GM21447 (cell line): ENCODE results near the gene MGMT.

Experiments
- ATAC-seq: cut with Tn5 transposase; IDR thresholded peaks from one replicate; pipeline ENCODE4 v1.9.1; 2021; ENCODE audit not compliant: unreplicated experiment

The MGMT gene

GRCh38 chr10:129768437-129769355 is 301.7 kb downstream of the MGMT start:
- no peak for ATAC-seq

- ATAC-seq = no peak
These were observed 302.5 kb downstream of the MGMT start for GRCh38 chr10:129769381-129770116.

DNA sequence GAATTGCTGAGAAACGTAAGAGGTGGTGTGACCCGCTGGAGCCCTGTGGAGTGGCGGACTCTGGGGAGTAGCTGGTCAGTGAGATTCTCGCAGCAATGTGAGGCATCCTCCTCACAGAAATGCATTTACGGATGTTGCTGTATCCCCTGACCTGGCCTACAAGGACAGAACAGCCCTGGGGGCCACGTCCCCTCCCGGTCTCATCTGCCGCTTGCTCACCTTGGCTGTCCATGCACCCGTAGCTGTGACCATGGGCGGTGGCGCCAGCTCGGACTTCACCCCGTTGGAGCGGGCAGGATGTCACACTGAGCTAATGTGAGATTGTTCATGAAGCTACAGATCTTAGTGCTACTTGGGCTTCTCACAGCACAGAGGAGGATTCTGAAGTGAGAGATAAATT is 303.2 kb downstream of the MGMT start:
- ATAC-seq = no peak

DNA sequence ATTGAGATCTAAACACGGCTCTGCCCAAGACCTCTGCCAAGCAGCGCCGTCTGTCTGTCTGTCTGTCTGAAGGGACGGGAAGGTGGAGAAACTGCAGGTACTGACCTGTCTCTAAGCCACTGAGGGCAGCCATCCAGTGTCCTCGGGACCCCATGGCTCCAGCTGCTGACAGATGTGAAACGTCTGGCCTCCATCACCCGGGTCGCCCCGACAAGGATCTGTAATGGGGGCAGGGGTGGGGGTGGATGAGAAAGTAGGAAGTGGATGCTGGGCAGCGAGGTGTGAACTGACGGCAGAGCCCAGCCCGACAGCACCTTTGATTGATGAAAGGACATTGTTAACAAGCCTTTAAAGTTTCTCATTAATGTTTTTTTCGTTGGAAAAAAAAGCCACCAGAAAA is 304.0 kb downstream of the MGMT start:
- no peak for ATAC-seq

DNA sequence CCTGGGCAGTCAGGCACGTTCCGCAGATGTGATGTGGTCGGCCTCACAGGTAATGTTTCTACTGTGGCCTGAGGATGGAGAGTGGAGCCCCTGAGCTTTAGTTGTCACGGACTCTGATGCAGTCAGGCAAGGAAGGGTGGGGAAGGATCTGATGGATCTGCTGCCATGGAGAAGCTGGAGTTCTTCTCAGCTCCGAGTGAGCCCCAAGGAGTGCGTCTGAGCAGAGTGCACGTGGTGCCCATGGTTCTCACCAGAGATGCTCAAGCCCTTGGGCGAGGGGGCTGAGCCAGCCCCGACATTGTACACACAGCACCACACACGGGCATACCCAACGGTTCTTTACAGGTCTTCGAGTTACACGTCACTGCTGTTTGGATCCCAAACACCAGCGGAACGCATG is 304.5 kb downstream of the MGMT start:
- no peak for ATAC-seq

DNA sequence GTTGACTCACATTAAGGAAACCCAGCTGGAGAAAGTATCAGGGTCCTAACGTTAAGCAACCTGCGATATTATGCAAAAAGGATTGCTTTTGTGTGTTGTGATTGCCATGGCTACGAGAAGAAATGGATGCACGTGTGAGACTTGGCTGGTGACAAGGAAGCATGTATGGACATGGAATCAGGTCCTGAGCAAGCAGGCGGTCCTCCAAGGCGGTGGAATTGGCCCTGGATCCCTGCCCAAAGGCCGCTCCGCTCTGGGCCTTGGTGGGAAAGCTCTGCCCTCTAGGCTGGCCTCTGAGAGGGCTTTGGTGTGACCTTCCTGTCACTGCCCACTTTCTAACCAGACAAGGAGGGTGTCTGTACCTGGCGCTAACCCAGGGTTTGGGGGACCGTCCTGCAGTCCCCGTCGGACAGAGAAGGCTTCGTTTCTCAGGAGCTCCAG is 305.0 kb downstream of the MGMT start:
- ATAC-seq = no peak

GRCh38 chr10:129772468-129773358 is 305.7 kb downstream of the MGMT start:
- ATAC-seq = no peak

DNA sequence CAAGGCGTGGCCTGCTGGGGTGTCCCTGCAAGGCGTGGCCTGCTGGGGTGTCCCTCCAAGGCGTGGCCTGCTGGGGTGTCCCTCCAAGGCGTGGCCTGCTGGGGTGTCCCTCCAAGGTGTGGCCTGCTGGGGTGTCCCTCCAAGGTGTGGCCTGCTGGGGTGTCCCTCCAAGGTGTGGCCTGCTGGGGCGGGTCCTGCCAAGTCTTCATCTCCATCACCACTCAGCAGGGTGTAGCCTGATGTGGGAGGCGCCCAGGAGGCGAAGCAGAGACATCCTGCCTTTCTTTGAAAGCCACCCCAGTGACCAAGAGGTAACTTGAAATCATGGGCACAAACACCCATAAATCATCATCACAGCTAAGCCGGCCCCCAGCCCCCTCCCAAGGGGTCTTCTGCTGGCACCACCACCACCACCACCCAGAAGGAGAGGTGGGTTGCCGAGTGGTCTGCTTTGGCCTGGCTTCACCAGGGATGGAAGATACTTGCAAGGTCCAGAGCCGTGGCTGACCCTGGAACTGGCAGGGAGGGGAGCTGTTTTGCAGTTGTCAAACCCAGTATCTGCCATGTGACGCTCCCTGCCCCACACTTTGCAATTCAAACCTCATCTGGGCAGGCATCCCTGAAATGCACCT is 306.4 kb downstream of the MGMT start:
- ATAC-seq = no peak

- no peak for ATAC-seq
These were observed 307.2 kb downstream of the MGMT start for GRCh38 chr10:129774082-129774735.

GRCh38 chr10:129774736-129775401 is 307.8 kb downstream of the MGMT start:
- no peak for ATAC-seq

GRCh38 chr10:129775681-129776080 is 308.6 kb downstream of the MGMT start:
- ATAC-seq = no peak

DNA sequence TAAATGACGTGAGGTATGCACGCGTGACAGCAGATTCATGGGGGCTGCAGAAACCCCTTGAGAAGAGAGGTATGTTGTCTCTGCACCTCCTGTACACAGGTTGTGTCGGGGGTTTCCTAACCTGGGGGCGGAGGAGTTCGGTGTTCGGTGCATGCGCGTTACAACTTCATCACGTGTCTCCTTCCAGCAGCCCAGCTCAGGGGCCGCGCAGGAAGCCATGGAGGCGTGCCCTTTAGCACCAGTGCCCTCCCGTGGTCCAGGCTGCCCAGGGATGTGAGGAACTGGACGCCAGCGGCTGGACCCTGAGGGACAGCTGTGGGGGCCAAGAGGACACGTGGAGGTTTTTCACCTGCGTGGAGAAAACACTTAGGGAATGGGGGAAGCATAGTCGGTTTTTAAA is 310.6 kb downstream of the MGMT start:
- ATAC-seq = no peak

DNA sequence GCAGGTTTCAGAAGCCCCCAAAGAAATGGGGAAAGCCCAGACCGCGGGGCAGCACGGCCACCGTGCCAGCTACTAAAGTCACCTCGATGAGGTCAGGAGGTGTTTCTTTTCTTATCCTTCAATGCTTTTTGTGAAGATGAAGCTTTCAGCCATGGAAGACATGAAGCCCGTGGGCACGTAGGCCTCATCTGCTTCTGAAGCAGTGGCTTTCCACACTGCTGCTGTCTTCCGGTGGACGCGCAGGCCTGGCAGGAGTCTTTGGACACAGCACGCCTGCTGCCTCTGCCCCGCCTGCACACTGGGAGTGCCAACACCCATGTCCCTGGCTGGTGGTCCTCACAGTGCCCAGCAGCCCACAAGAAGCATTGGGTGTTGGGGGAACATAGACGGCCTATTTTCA is 311.5 kb downstream of the MGMT start:
- no peak for ATAC-seq

- ATAC-seq = no peak
These were observed 312.4 kb downstream of the MGMT start for GRCh38 chr10:129779126-129780111.

- no peak for ATAC-seq
These were observed 313.2 kb downstream of the MGMT start for GRCh38 chr10:129780198-129780597.

GRCh38 chr10:129780901-129781795 is 314.1 kb downstream of the MGMT start:
- no peak for ATAC-seq

DNA sequence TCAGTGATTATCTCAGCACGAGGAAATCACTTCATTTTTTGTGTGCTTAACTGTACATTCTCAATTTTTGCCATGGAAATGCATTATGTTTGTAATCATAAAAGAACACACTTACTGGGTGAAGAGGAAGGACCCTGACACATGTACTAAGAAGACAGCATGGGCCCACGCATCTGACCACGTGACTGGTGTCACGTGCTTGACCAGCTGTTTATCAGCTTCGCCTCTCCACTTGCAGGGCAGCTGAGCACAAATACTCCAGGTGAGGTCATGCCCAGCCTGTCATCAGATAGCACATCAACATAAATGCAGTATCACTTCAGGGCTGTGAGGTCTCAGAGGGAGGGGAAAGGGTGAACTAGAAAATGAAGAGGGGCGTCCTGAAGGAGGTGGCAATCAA is 317.2 kb downstream of the MGMT start:
- no peak for ATAC-seq
